PFSK-1 (cell line): ENCODE results near the gene NAXE.

Source experiments
- FOXP2 ChIP-seq: optimal IDR thresholded peaks from 2 replicates; pipeline ENCODE3; 2011; ENCODE audit warnings: borderline replicate concordance, control low read depth, inconsistent platforms; ENCODE audit not compliant: insufficient read depth; ENCODE audit errors: extremely low read length, extremely low read depth
- POLR2AphosphoS5 ChIP-seq: IDR thresholded peaks from 2 replicates; pipeline ENCODE4 v1.6.1; 2012; ENCODE audit warnings: low read depth, mild to moderate bottlenecking, control low read depth, low read length, moderate library complexity
- REST ChIP-seq, 2 experiments: IDR thresholded peaks; 2 replicates each; pipeline versions ENCODE4 v1.6.1 to v1.8.0; 2011 to 2012; ENCODE audit warnings: low read depth in 2 of 2, low read length in 2 of 2, control low read depth in 1 of 2, inconsistent platforms in 1 of 2, mild to moderate bottlenecking in 1 of 2, moderate library complexity in 1 of 2; ENCODE audit not compliant: insufficient read depth in 1 of 2
- SIN3A ChIP-seq: IDR thresholded peaks from 2 replicates; pipeline ENCODE4 v1.6.1; 2012; ENCODE audit warnings: mild to moderate bottlenecking, low read length, moderate library complexity, borderline replicate concordance; ENCODE audit not compliant: insufficient read depth
- TAF1 ChIP-seq: IDR thresholded peaks from 2 replicates; pipeline ENCODE4 v1.6.1; 2012; ENCODE audit warnings: low read length, control low read depth, borderline replicate concordance; ENCODE audit not compliant: insufficient read depth

Gene NAXE

GRCh38 chr1:156559086-156559796, 32.3 kb upstream of the NAXE start:
- no peak for TF ChIP-seq POLR2AphosphoS5
- TF ChIP-seq SIN3A = no peak
- no peak for TF ChIP-seq REST (IDR thresholded peaks at IDR 0.05; ENCODE audit: insufficient read depth in 1 of 2, low read depth in 2 of 2, low read length in 2 of 2)
- no peak for TF ChIP-seq FOXP2
- TF ChIP-seq TAF1 = no peak

- no peak for TF ChIP-seq TAF1
- no peak for TF ChIP-seq POLR2AphosphoS5
- no peak for TF ChIP-seq FOXP2
- no peak for TF ChIP-seq SIN3A
- no peak for TF ChIP-seq REST (IDR thresholded peaks at IDR 0.05; ENCODE audit: insufficient read depth in 1 of 2, low read depth in 2 of 2, low read length in 2 of 2)
Measured at GRCh38 chr1:156559797-156560385, 31.7 kb upstream of the NAXE start.

GRCh38 chr1:156560585-156561163, 30.9 kb upstream of the NAXE start:
- TF ChIP-seq REST (IDR thresholded peaks at IDR 0.05; ENCODE audit: insufficient read depth in 1 of 2, low read depth in 2 of 2, low read length in 2 of 2) (no peak), TAF1 (no peak), POLR2AphosphoS5 (no peak), FOXP2 (no peak), SIN3A (no peak)

- TF ChIP-seq REST (IDR thresholded peaks at IDR 0.05; ENCODE audit: insufficient read depth in 1 of 2, low read depth in 2 of 2, low read length in 2 of 2) (no peak), SIN3A (no peak), FOXP2 (no peak), TAF1 (no peak), POLR2AphosphoS5 (no peak)
Measured at GRCh38 chr1:156565519-156565918, 26.1 kb upstream of the NAXE start.
